ENCODE results near the gene TDRD1. TPM values are rescaled to one million over a fixed set of nuclear protein-coding genes. Genes with fewer than 3 reads are reported as not detected.

The TDRD1 gene
- total RNA-seq, 4 donors from 2014 or later: 0.12 to 0.42 TPM; not detected in 2

DNA sequence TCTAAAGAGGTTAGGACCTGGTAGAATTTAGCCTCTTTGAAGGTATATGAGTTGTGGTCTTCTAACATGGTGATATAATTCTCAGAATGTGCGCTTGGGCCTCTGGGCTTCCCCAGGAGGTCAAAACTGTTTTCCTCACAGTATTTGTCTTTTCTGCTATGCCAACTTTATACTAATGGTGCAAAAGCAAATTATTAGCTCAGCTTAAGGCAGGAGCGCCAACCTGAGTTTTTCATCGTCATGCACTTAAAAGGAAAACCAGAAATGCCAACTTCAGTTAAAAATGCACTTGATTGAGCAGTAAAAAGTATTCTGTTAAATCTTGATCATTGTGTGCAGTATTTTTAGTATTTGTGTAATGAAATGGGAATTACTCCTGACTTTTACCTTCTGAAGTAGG is 9.7 kb downstream of the TDRD1 start:
- H3K4me1 ChIP-seq: no peaks in the 10 kb centered on the region
- no peaks in the 10 kb centered on the region for H3K9me3 ChIP-seq
- TF ChIP-seq EP300 (IDR thresholded peaks at IDR 0.05): no peak
- no peaks in the 10 kb centered on the region for H3K36me3 ChIP-seq
- no peak for ATAC-seq
- H3K4me3 ChIP-seq: no peak overlapping the region
- 97 to 100% methylated on average over 2 to 3 of the region's 3 CpGs for WGBS, 2 donors (ENCODE audit: low coverage in 1 of 2)
- H3K27me3 ChIP-seq: no peaks in the 10 kb centered on the region
- no peak overlapping the region for H3K27ac ChIP-seq

DNA sequence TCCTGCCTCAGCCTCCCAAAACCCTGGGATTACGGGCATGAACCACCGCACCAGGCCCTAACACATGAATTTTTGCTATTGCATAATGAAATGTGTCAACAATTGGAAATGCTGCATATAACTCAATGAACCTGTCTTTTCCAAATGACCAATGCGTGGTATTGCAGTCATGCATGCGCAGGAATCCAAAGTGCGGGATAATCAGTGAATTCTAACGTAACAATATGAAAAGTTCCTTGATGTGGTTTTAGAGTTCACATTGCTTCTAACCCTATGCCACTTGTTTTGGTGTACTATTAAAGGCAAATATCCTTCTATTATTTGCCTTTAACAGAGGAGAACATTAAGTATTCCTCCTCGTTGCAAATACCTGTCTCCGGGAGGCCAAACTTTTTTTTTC is 10.5 kb downstream of the TDRD1 start:
- TF ChIP-seq POLR2AphosphoS5 (IDR thresholded peaks at IDR 0.05) (no peak), POLR2A (IDR thresholded peaks at IDR 0.05) (no peak), EP300 (IDR thresholded peaks at IDR 0.05) (no peak)
- TF ChIP-seq, protein P1, sequence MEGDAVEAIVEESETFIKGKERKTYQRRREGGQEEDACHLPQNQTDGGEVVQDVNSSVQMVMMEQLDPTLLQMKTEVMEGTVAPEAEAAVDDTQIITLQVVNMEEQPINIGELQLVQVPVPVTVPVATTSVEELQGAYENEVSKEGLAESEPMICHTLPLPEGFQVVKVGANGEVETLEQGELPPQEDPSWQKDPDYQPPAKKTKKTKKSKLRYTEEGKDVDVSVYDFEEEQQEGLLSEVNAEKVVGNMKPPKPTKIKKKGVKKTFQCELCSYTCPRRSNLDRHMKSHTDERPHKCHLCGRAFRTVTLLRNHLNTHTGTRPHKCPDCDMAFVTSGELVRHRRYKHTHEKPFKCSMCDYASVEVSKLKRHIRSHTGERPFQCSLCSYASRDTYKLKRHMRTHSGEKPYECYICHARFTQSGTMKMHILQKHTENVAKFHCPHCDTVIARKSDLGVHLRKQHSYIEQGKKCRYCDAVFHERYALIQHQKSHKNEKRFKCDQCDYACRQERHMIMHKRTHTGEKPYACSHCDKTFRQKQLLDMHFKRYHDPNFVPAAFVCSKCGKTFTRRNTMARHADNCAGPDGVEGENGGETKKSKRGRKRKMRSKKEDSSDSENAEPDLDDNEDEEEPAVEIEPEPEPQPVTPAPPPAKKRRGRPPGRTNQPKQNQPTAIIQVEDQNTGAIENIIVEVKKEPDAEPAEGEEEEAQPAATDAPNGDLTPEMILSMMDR (IDR thresholded peaks at IDR 0.05): no peak
- no peak for ATAC-seq
- Histone ChIP-seq H3K9me3 (no peaks in the 10 kb centered on the region), H3K27ac (no peak overlapping the region), H3K36me3 (no peaks in the 10 kb centered on the region), H3K27me3 (no peaks in the 10 kb centered on the region), H3K4me3 (no peak overlapping the region), H3K4me1 (no peaks in the 10 kb centered on the region)
- WGBS, 2 donors (ENCODE audit: low coverage in 1 of 2): 89 to 94% methylated on average over 4 to 8 of the region's 8 CpGs

DNA sequence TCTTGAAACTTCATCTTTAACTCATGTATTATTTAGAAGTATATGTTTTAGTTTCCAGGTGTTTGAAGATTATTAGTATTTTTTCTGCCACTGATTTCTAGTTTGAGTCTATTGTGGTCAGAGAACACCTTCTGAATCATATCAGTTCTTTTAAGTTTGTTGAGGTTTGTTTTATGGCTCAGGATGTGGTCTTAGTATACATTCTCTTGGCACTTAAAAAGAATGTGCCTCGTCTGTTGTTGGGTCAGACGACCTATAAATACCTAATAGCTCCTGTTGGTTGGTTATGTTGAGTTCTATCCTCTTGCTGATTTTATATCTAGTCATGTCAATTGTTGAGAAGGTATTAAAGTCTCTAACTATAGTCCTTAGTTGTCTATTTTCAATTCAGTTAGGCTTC is 15.9 kb downstream of the TDRD1 start:
- Histone ChIP-seq H3K36me3 (no peaks in the 10 kb centered on the region), H3K4me3 (no peak overlapping the region), H3K27ac (no peak overlapping the region), H3K9me3 (no peaks in the 10 kb centered on the region), H3K4me1 (no peaks in the 10 kb centered on the region), H3K27me3 (peaks cover 9% of the 10 kb centered on the region)
- no peak for TF ChIP-seq POLR2AphosphoS5 (IDR thresholded peaks at IDR 0.05)
- TF ChIP-seq, protein P1 (IDR thresholded peaks at IDR 0.05): no peak
- TF ChIP-seq POLR2A (IDR thresholded peaks at IDR 0.05): no peak
- TF ChIP-seq EP300 (IDR thresholded peaks at IDR 0.05): no peak
- no peak for ATAC-seq
- WGBS, 2 donors (ENCODE audit: low coverage in 1 of 2): 76 to 84% methylated on average over 2 of the region's 2 CpGs

DNA sequence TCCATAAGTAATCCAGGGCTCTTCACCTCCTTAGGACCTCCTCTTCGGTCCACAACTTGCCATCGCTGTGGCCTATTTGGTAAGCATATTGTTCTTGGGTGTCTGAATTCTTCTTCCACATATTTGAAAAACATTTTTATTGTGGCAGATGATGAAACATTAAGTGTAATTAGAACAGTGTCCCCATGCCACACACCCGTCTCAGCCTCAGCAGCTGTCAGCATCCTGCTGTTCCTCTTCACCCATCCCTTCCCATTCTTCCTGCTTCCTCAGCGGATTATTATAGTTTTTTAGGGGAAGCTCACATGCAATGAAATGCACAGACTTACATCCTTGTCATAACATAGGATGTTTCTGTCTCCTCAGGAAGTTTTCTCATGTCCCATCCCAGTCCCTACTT is 20.1 kb downstream of the TDRD1 start:
- peaks cover 9% of the 10 kb centered on the region for H3K27me3 ChIP-seq
- H3K27ac ChIP-seq: no peak overlapping the region
- H3K36me3 ChIP-seq: no peaks in the 10 kb centered on the region
- H3K9me3 ChIP-seq: no peaks in the 10 kb centered on the region
- TF ChIP-seq POLR2AphosphoS5 (IDR thresholded peaks at IDR 0.05) (no peak), EP300 (IDR thresholded peaks at IDR 0.05) (no peak), POLR2A (IDR thresholded peaks at IDR 0.05) (no peak)
- TF ChIP-seq, protein P1 (IDR thresholded peaks at IDR 0.05): no peak
- no peak overlapping the region for H3K4me3 ChIP-seq
- no peak for ATAC-seq
- H3K4me1 ChIP-seq: no peaks in the 10 kb centered on the region
- 85 to 92% methylated on average over 3 to 4 of the region's 4 CpGs for WGBS, 2 donors (ENCODE audit: low coverage in 1 of 2)

DNA sequence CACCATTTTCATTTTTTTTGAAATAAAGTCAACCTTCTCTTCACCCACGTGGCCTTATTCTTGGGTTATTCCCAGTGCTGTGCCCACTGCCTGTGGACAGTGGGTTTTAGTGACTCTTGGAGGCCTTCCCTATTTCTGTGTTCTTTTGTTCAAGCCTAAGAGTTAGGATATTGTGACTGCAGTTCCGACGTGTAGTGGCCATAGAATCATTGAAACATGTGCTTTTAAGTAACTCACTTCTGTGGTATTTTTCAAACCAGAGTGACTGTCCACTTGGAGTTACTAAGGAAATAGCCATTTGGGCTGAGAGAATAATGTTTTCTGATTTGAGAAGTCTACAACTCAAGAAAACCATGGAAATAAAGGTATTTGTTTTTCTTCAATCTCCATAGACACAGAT is 23.7 kb downstream of the TDRD1 start:
- Histone ChIP-seq H3K4me3 (no peak overlapping the region), H3K4me1 (no peaks in the 10 kb centered on the region), H3K27ac (no peak overlapping the region), H3K36me3 (no peaks in the 10 kb centered on the region), H3K9me3 (no peaks in the 10 kb centered on the region), H3K27me3 (peaks cover 9% of the 10 kb centered on the region)
- no peak for TF ChIP-seq POLR2AphosphoS5 (IDR thresholded peaks at IDR 0.05)
- no peak for TF ChIP-seq POLR2A (IDR thresholded peaks at IDR 0.05)
- TF ChIP-seq EP300 (IDR thresholded peaks at IDR 0.05): no peak
- TF ChIP-seq, protein P1 (IDR thresholded peaks at IDR 0.05): no peak
- 60% methylated on average over 2 of the region's 3 CpGs; no CpG with 5 or more reads in 1 of the 2 donors for WGBS, 2 donors (ENCODE audit: low coverage in 1 of 2)
- ATAC-seq: no peak
